ENCODE results near the gene STK17B.

- TF ChIP-seq CTCF (IDR thresholded peaks at IDR 0.05 in 2 of 3, conservative IDR thresholded peaks at IDR 0.05 in 1 of 3; ENCODE audit: borderline replicate concordance in 1 of 3, insufficient read depth in 1 of 3, low read depth in 2 of 3, low read length in 2 of 3) (no peak), EZH2phosphoT487 (IDR thresholded peaks at IDR 0.05; ENCODE audit: borderline replicate concordance) (no peak), YY1 (IDR thresholded peaks at IDR 0.05; ENCODE audit: extremely low read depth, insufficient replicate concordance, low read depth, low read length) (no peak), ZNF274 (IDR thresholded peaks at IDR 0.05; ENCODE audit: low read depth, low read length) (no peak), SIN3A (IDR thresholded peaks at IDR 0.05; ENCODE audit: low read depth) (no peak)
Observed at GRCh38 chr2:196171946-196172345, 568 bp upstream of the STK17B start.

Data from HCT116 (cell line).